Right kidney (tissue), 1 donor: Measurements from ENCODE around the gene APBB1IP.
"Not testable (repeated sequence)": the region's sequence is repeated elsewhere in the genome, so short reads cannot be mapped to it uniquely, and the experiment has no call there.

Experiments
- DNase-seq: peaks from one replicate; pipeline ENCODE4 v3.0.0-alpha.2; 2016

APBB1IP gene

DNA sequence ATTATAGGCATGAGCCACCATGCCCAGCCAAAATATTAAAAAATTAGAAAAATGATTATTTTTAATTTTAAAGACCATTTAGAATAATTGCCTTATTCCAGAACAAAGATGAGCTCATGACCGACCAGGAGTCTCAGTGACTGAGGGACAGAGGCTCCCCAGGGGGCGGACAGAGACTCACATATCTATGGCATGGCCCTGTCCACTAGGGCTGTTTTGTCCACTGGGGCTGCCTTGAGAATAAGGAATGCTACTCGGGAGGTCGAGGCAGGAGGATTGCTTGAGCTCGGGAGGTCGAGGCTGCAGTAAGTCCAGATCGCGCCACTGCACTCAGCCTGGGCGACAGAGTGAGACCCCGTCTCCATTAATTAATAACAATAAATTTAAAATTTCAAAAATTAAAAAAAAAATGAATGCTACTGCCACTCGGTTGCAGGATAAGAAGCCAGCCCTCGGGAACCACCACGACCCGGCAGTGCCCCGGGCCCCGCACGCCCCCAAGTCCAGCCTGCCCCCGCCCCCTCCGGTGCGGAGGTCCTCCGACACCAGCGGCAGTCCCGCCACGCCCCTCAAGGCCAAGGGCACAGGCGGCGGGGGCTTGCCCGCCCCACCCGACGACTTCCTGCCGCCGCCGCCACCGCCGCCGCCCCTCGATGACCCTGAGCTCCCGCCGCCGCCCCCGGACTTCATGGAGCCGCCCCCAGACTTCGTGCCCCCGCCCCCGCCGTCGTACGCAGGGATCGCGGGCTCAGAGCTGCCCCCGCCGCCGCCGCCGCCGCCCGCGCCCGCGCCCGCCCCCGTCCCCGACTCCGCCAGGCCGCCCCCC lies 128.6 kb downstream of the APBB1IP start:
- DNase-seq, result no peak

DNA sequence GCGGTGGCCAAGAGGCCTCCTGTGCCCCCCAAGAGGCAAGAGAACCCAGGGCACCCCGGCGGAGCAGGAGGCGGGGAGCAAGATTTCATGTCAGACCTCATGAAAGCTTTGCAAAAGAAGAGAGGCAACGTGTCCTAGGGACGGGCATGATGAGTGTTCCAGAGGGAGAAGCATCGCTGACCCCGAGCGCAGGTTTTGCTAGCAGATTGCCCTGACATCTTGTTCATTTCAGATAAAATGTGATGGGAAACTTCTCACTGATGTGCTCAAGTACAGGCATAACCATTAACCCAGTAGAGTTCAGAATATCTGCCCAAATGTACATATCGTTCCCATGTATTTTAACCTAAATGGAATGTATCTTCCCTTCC lies 129.2 kb downstream of the APBB1IP start:
- peak; percentile 27 for DNase-seq

- no peak for DNase-seq
These were observed 133.5 kb downstream of the APBB1IP start for GRCh38 chr10:26571655-26572054.

- DNase-seq, result no peak
These were observed 135.5 kb downstream of the APBB1IP start for GRCh38 chr10:26573674-26574073.

DNA sequence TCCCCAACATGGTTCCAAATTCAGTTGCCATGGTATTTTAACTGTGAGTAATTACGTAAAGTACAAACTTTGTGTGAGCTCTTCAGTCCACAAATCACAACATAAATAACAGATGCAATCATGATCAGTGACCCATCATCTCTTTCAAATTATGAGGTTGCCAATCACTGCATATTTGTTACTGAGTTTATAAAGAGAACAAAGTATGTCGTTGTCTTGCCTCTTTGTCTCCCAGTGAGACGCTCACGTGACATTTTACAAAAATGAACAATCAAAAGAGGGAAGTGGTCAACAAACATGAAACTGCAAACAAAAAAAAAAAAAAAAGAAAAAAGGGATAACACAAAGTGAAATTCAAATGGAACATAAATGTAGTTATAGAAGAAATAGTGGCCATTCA lies 136.6 kb downstream of the APBB1IP start:
- DNase-seq, result no peak

DNA sequence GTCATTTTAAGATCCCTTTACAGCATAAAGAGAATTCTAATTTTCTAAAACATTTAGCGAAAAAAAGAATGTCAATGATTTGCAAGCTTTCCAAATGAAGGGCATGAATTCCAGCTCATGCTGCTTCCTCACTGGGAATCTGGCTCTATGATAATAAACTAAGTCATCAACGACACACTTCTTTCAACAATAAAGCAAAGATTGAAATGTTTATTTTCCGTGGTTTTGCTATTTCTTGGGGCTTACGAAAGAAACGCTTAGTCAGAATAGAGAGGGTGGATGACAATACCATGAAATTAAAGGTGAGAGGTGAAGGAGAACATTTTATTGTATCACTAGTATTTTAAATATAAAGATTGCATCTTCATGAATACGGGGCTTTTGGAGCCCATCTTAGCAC lies 140.2 kb downstream of the APBB1IP start:
- not testable (repeated sequence) for DNase-seq

DNA sequence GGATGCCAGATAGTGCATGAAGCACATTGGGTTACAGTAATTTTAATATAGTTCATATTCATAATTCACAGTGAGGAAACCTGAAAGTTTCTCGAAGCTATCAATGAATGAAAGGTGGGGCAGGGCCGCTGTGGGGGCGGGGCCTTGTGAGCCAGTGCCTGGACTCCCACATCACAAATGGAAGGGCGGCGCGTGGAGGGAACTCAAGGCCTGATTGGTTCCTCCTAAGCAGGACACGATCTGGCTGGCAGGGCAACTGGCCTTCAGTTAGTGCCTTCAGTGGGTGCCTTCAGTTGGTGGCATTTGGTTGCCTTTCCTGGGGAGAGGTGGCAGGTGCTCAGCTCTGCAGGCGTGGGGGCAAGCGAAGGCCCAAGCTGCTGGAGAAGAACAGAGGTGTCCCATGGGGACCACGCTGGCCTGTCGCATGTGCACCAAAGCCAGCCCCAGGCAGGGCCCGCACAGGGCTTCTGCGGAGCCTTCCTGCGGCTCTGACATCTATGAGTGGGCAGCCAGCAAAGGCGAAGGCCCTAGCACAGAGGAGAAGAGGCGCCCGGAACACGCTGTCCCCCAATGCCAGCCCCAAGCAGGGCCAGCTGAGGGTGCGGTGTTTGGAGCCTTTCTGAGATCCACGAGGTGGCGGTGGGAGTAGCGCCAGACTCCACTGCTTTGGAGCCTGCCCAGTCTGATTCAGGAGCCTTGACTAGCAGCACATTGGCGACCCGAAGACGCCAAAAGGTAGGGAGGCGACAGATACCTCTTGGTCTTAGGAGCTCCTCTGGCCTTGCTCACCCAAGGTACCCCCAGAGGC lies 141.3 kb downstream of the APBB1IP start:
- no peak for DNase-seq

- no peak for DNase-seq
These were observed 148.1 kb downstream of the APBB1IP start for GRCh38 chr10:26586211-26586610.

- DNase-seq, result no peak
These were observed 150.5 kb downstream of the APBB1IP start for GRCh38 chr10:26588611-26589010.

- not testable (repeated sequence) for DNase-seq
These were observed 151.7 kb downstream of the APBB1IP start for GRCh38 chr10:26589813-26590212.

DNA sequence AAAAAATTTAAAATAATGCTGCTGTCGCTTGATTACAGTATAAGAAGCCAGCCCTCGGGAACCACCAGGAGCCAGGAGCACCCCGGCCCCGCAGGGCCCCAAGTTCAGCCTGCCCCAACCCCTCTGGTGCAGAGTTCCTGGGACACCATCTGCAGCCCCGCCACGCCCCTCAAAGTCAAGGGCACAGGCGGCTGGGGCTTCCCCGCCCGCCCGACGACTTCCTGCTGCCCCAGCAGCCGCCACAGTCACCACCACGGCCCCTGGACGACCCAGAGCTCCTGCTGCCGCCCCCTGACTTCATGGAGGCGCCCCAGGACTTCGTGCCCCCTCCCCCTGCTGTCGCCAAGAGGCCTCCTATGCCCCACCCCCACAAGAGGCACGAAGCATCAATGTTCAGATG lies 155.8 kb downstream of the APBB1IP start:
- DNase-seq, result no peak

DNA sequence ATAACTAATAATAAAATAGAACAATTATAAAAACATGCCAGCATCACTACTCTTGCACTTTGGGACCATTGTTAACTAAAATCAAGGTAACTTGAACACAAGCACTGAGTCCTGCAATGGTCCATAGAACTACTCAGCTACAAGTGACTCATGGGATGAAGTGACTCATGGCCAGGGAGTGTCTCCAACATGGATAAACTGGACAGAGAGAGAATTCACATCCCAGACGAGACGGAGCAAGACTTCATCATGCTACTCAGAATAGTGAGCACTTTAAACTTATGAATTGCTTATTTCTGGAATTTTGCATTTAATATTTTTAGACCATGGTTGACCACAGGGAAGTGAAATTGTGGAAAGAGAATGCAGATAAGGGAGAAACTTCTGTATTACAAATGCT lies 165.1 kb downstream of the APBB1IP start:
- DNase-seq, result not testable (repeated sequence)

GRCh38 chr10:26604320-26605093 lies 166.4 kb downstream of the APBB1IP start:
- DNase-seq, result not testable (repeated sequence)

GRCh38 chr10:26606389-26606877 lies 168.3 kb downstream of the APBB1IP start:
- DNase-seq, result not testable (repeated sequence)

GRCh38 chr10:26612151-26612915 lies 174.2 kb downstream of the APBB1IP start:
- DNase-seq, result no peak
